ENCODE data around the gene HELQ.

The HELQ gene

DNA sequence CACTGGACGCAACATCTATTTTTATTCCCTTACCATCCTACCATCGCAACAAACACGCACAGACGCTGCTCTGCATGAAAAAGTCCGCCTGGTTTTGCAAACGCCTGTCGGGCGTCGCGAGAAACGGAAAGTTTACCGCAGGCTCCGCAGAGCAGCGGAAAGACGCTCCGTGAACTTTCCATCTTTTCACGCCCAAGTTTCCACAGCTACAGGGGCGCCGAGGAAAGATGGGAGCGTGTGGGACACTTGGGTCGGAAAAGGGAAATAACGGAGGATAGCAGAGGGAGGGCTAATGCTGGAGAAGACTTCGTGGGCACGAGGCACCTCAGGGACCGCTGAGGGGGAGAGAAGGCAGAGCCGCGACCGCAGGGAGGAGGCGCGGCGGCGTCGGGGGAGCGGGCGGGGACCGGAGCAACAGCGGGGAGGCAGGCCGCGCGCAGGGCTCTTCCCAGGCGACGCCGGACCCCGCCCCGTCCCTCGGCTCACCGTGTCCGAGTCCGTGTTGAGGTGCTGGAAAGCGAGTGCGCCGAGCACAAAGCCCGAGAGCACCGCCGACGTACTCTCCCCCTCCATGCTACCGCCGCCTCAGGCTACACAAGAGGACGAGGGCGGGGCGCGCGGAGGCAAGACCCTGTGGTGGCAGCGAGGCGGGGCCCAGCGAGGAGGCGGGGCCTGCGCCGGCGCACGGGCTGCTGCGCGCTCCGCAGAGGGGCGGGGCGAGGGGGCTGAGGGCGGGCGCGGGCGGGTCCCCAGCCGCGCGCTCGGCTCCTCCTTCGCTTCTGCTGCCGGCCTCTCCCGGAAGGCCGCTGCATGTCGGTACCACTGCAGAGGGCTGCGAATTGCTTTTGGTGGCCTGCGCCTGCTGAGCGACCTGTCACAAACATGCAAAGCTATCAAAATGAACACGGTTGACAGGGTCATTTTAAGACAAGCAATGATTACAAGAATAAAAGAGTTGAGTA, 29.2 kb upstream of the HELQ start, which contains the start of gene ABRAXAS1:
TSS of gene ABRAXAS1 (minus strand) at position 601 of the 962 bp plus-strand sequence. CDS start at position 573, 28 bp downstream.
- TF ChIP-seq JUND (IDR thresholded peaks at IDR 0.05; ENCODE audit: low read depth), result no peak
- peak; percentile 77 to 96 for DNase-seq (ENCODE audit: low read depth in 1 of 2, low spot score in 1 of 2)
- in situ Hi-C loops (cut with HindIII; ENCODE audit: low pct_unique_long_range_greater_than_20kb, low sequenced_read_pairs), result no loop called here

DNA sequence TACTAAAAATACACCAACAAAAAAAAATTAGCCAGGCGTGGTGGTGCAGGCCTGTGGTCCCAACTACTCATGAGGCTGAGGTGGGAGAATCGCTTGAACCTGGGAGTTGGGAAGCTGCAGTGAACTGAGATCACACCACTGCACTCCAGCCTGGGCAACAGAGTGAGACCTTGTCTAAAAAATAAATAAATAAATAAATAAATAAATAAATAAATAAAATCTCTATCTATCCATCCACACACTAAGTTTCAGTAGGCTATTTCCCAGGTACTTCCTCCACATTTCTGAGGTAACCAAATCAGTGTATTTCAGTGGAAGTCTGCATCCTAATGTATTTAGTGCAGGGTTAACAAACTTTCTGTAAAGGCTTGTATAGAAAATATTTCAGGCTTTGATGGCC, 18.3 kb upstream of the HELQ start:
- no peak for DNase-seq (ENCODE audit: low read depth in 1 of 2, low spot score in 1 of 2)
- no peak for TF ChIP-seq JUND (IDR thresholded peaks at IDR 0.05; ENCODE audit: low read depth)
- in situ Hi-C loops (cut with HindIII; ENCODE audit: low pct_unique_long_range_greater_than_20kb, low sequenced_read_pairs), result no loop called here

DNA sequence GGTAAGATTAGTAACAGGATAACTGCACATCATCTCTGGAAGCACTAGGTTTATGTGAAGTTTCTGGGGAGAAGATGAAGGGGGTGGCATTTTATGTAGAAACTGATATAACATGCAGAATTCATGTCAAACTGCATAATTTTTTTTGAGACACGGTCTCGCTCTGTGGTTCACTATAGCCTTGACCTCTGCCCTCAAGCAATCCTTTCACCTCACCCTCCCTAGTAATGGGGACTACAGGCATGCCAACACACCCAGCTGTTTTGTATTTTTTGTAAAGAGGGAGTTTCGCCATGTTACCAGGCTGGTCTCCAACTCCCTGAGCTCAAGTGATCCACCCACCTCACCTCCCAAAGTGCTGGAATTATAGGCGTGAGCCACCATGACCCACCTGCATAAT, 17.8 kb upstream of the HELQ start:
- no peak for DNase-seq (ENCODE audit: low read depth in 1 of 2, low spot score in 1 of 2)
- in situ Hi-C loops (cut with HindIII; ENCODE audit: low pct_unique_long_range_greater_than_20kb, low sequenced_read_pairs), result no loop called here
- TF ChIP-seq JUND (IDR thresholded peaks at IDR 0.05; ENCODE audit: low read depth), result no peak

DNA sequence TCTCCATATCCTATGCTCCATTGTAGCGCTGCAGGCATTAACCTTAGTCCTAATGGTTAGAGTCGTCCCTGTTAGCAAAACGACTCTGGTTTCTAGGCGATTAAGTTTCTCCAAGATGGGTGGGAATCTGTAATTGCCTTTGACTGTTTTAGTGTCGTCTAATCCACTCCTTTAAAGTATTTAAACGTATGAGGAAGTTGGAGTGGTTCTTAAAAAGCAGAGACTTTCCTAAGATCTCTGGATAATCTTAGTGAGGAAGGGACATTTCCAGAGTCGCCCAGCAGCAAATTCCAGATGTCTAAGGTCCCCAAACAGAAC, 520 bp upstream of the HELQ start:
- in situ Hi-C loops (cut with HindIII; ENCODE audit: low pct_unique_long_range_greater_than_20kb, low sequenced_read_pairs), result no loop called here
- no peak for TF ChIP-seq JUND (IDR thresholded peaks at IDR 0.05; ENCODE audit: low read depth)
- DNase-seq (ENCODE audit: low read depth in 1 of 2, low spot score in 1 of 2), result no peak

DNA sequence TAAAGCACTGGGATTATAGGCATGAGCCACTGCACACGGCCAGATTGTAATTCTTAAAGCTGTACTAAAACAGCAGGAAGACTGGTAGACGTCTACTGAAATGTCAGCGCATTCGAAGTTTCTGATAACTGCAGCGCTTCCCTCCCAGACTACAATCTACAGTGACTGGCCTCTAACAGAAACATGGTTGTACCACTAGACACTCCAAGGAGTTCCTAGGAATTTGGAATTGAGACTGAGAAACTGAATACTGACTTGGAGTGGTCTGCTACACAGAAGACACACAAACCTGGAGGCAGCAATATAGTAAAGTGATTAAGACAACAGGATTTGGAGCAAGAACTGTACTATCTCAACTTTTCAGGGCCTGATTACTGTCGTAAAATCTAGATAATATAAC, 937 bp downstream of the HELQ start:
- in situ Hi-C loops (cut with HindIII; ENCODE audit: low pct_unique_long_range_greater_than_20kb, low sequenced_read_pairs), result no loop called here
- no peak for TF ChIP-seq JUND (IDR thresholded peaks at IDR 0.05; ENCODE audit: low read depth)
- no peak for DNase-seq (ENCODE audit: low read depth in 1 of 2, low spot score in 1 of 2)

DNA sequence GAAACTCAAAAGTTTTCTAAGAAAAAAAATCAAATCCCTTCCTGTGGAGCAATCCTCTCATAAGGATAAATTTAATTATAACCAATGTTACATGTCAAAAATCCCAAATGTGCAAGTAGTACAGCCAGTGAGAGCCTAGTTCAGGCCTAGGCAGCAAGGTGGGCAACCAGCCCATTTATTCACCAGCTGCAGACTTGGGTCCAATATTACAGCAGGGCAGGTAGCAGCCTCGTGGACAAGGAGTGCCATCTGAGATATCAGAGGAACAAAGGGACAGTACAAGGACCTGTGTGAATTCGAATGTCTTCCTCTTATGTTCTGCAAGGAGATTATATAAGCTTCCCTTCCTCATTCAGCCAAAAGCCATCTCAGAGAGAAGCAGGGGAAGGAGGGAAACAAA, 6.6 kb downstream of the HELQ start:
- in situ Hi-C loops (cut with HindIII; ENCODE audit: low pct_unique_long_range_greater_than_20kb, low sequenced_read_pairs), result no loop called here
- no peak for DNase-seq (ENCODE audit: low read depth in 1 of 2, low spot score in 1 of 2)
- TF ChIP-seq JUND (IDR thresholded peaks at IDR 0.05; ENCODE audit: low read depth), result no peak

DNA sequence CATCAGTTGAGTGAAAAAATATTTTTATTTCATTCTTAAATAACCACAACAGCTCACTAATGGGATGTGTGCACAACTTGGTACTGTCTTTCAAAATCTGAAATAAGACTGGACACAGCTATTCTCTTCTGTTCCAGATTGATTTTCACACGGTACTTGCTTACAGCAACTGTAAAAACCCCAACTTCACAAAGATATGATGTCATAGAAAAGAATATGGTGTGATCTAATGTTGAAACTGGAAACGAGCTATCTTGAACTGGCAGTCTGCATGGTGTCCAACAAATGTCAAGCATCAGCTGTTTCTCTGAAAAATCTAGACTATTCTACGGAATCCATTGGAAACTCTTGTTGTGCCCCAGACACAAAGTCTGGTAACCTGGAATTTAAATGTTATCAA, 14.7 kb downstream of the HELQ start:
- DNase-seq (ENCODE audit: low read depth in 1 of 2, low spot score in 1 of 2), result no peak
- TF ChIP-seq JUND (IDR thresholded peaks at IDR 0.05; ENCODE audit: low read depth), result no peak
- in situ Hi-C loops (cut with HindIII; ENCODE audit: low pct_unique_long_range_greater_than_20kb, low sequenced_read_pairs), result no loop called here

DNA sequence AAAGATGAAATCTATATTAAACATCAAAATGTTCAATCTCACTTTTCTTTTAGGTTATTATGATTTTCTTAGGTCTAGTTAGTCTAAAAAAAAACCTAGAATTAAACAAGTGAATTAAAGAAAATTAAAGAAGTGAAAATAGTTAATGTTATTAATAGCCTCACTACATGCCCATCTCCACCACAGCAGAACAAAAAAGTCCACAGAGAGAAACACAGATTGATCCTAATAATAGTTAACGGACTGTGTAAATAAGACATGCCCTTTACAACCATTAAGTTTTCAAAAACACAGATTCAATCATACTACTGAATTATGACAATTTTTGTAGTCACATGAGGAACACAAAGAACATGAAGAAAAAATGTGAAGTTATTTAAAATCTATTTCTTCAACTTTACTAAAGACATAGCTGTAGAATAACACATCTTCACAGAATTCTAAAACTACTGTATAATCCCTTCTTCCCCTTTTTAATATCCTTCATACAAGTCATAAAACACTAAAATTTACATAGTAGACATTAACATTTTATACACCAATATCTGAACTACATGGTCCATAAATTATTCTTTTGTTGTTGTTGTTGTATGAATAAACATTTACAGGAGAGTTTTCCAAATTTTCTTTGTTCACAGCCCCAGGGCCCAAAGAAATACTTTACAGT, 15.3 kb downstream of the HELQ start:
- TF ChIP-seq JUND (IDR thresholded peaks at IDR 0.05; ENCODE audit: low read depth), result no peak
- DNase-seq (ENCODE audit: low read depth in 1 of 2, low spot score in 1 of 2), result no peak
- in situ Hi-C loops (cut with HindIII; ENCODE audit: low pct_unique_long_range_greater_than_20kb, low sequenced_read_pairs), result no loop called here

DNA sequence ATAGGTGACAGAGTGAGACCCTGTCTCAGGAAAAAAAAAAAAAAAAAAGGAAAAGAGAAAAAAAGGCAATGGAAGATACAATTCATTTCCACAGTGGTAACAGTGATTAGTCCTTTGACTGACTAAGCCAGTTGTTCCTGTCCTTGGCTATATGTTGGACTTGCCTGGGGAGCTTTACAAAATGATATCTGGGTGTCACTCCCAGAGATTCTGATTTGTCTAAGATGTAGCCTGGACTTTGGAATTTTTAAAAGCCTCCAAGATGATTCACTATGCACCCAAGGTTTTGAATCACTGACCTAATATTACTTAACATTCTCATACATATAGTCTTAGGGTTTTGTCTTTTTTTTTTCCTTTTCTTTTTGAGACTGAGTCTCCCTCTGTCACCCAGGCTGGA, 16.9 kb downstream of the HELQ start:
- TF ChIP-seq JUND (IDR thresholded peaks at IDR 0.05; ENCODE audit: low read depth), result no peak
- DNase-seq (ENCODE audit: low read depth in 1 of 2, low spot score in 1 of 2), result no peak
- in situ Hi-C loops (cut with HindIII; ENCODE audit: low pct_unique_long_range_greater_than_20kb, low sequenced_read_pairs), result no loop called here

DNA sequence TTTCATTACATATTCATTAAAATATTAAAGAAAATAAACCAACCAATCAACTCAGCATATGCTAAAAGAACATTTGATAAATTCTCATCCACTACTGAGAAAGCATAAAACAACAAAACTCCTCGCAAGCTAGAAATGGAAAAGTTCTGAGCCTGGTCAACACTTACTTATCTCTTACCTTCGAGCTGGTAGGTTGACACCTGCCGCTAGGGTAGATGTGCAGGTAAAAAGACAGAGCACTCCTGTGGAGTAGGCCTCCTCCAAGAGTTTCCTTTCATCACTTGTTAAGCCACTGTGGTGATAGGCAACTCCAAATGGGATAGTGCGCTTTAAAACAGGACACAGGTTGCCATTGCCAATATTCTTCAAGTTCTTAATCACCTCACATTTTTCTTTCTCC, 18.9 kb downstream of the HELQ start:
- in situ Hi-C loops (cut with HindIII; ENCODE audit: low pct_unique_long_range_greater_than_20kb, low sequenced_read_pairs), result no loop called here
- no peak for DNase-seq (ENCODE audit: low read depth in 1 of 2, low spot score in 1 of 2)
- TF ChIP-seq JUND (IDR thresholded peaks at IDR 0.05; ENCODE audit: low read depth), result no peak

DNA sequence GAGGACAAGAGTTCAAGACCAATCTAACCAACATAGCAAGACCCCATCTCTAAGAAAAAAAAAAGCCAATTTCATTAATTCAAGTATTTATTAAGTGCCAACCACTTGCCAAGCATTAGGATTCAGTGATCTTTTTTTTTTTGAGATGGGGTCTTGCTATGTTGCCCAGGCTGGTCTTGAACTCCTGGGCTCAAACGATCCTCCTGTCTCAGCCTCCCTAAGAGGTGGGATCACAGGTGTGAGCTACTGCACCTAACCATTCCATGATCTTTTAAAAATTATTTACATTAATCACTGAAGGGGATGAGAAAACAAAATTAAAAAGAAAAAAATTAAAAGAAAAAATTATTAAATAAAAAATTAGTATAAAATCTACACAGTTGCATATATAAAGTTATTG, 24.4 kb downstream of the HELQ start:
- no peak for DNase-seq (ENCODE audit: low read depth in 1 of 2, low spot score in 1 of 2)
- in situ Hi-C loops (cut with HindIII; ENCODE audit: low pct_unique_long_range_greater_than_20kb, low sequenced_read_pairs), result no loop called here
- no peak for TF ChIP-seq JUND (IDR thresholded peaks at IDR 0.05; ENCODE audit: low read depth)

DNA sequence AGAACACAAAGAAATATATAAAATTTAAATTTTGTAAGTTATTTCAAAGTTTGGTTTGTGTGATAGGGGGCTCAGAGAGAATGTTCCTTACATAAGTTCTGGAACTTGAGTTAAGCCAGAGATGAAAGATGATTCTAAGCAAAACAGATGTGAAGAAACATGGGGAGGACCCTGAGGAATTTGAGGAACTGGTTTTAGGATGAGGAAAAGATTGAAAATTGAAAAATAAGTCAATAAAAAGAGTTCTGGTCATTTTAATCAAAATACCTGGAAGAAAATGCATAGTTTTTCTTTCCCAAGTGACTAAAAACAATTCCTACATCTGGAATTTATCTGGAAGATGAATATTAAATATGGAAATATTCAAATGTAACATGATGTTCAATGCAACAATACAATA, 37.4 kb downstream of the HELQ start:
- in situ Hi-C loops (cut with HindIII; ENCODE audit: low pct_unique_long_range_greater_than_20kb, low sequenced_read_pairs), result no loop called here
- no peak for DNase-seq (ENCODE audit: low read depth in 1 of 2, low spot score in 1 of 2)

DNA sequence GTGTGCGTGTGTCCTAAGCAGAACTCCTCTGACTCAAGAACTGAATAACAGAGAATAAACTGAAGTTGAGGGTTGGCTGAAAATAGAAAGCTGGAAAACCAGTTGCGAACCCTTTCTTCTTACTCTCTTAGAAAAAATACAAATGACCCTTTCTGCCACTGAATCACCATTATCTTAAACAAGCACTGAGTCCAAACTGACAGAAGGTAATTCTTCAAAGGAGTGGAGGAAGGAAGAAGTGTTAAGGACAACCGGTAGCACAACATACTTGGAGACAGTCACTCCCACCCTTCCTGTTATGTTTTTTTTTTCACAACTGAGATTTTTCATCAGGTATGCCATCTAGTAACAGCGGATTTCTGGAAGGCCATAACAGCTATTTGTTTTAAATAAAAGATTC, 38.1 kb downstream of the HELQ start:
- no peak for DNase-seq (ENCODE audit: low read depth in 1 of 2, low spot score in 1 of 2)
- no peak for TF ChIP-seq JUND (IDR thresholded peaks at IDR 0.05; ENCODE audit: low read depth)
- in situ Hi-C loops (cut with HindIII; ENCODE audit: low pct_unique_long_range_greater_than_20kb, low sequenced_read_pairs), result no loop called here

More for the DNA sequence above, 37.4 kb downstream of the HELQ start:
- TF ChIP-seq JUND (IDR thresholded peaks at IDR 0.05; ENCODE audit: low read depth), result no peak

All from T47D (cell line).